ENCODE data around the gene RANBP1. TPM values are rescaled to one million over a fixed set of nuclear protein-coding genes. Genes with fewer than 3 reads are reported as not detected.

The RANBP1 gene
- total RNA-seq, 4 donors from 2014 or later = 135 to 238 (median 176) TPM

DNA sequence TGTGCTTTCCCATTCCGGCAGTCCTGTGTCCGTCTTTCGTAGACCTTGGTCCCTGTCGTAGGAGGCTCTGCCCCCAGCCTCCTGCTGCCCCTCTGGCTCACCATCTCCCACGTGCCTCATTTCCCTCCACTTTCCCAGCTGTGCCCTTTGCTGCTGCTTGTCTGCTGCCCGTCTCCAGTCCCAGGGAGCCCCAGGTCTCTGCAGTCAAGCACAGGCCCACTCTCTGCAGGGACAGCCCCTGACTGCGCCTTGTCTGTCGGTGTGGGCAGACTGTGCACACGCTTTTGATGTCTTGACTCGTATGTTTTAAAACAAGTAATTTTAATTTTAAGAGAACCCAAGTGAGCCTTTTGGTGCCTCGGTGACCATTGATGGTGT is 23.4 kb upstream of the RANBP1 start:
- no peak overlapping the region for H3K4me3 ChIP-seq
- peaks cover 0 to 12% (median 0%) of the 10 kb centered on the region in 4 donors for H3K9me3 ChIP-seq
- 90 to 92% methylated on average over 11 of the region's 11 CpGs for WGBS, 2 donors
- no peak for DNase-seq (ENCODE audit: low spot score in 2 of 2)
- H3K27me3 ChIP-seq = no peaks in the 10 kb centered on the region
- H3K27ac ChIP-seq = no peak overlapping the region
- peaks cover 6 to 100% (median 22%) of the 10 kb centered on the region in 3 donors for H3K36me3 ChIP-seq
- TF ChIP-seq POLR2A (IDR thresholded peaks at IDR 0.05) (no peak), CTCF (IDR thresholded peaks at IDR 0.05) (no peak)
- no peaks in the 10 kb centered on the region for H3K4me1 ChIP-seq

DNA sequence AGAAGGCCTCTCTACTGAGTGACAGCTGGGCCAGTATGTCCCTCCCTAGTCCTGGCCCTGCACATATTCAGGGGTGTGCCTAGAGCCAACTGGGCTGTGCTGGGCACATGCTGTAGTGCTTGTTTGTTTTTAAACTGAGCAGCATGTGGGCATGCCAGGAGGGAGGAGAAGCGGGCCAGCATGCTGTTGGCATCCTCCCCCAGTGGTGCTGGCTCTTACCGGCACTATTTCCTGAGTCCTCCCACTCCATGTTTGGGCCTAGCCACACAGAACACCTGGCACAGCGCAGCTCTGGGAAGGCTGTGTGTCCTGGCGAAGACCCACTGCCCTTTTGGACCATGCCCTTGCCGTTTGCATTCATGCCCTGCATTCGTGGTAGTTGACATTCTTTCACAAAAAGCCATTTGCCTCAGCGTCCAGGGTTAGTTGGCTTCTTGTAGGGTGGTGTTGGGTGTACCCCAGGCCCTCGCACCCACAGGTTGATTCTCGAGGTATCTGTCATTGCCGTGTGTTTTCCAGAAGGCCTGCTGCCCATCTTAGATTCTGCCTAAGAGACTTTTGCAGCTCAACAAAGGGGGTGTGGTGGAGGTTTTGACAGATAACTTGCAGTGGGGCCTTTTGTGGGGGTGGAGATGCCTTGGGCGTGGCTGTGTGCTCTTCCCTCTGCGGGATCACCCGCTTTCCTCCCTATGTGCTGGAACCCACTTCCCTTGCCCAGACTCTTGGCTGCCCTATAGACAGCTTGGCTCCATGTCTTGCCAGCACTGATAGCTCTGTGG is 22.3 kb upstream of the RANBP1 start:
- WGBS, 2 donors = 95 to 97% methylated on average over 12 to 13 of the region's 13 CpGs
- no peak for TF ChIP-seq EP300 (IDR thresholded peaks at IDR 0.05)
- TF ChIP-seq POLR2A (IDR thresholded peaks at IDR 0.05) = no peak
- Histone ChIP-seq H3K4me1 (no peaks in the 10 kb centered on the region), H3K27ac (no peak overlapping the region), H3K36me3 (peaks cover 4 to 100% (median 22%) of the 10 kb centered on the region in 3 donors), H3K4me3 (no peak overlapping the region), H3K27me3 (no peaks in the 10 kb centered on the region), H3K9me3 (peaks cover 0 to 12% (median 0%) of the 10 kb centered on the region in 4 donors)
- DNase-seq (ENCODE audit: low spot score in 2 of 2) = no peak

DNA sequence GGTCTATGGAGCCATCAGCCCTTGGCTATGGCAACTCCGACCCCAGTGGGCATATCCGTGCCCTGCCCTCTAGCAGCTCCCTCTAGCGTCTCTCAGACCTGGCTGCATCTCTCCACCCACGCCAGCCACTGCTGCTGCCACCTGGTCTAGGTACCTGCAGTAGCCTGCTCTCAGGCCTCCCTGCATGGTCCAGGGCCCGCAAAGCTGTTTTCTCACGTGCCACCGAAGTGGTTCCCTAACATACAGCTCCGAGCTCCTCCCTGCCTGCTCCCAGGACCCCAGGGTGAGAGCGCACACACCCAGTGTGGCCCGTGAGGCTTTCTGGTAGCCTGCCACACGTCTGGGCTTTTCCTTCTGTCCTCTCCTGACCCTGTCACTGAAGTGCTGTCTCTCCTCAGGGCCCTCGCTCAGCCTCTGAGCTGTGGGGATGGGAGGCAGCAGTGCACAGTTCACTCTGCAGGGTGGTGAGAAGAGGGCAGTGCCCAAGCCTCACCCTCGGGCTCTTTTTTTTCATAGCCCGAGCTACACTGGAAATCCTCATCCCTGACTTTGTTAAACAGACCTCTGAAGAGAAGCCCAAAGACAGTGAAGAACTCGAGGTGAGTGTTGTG is 21.6 kb upstream of the RANBP1 start:
- Histone ChIP-seq H3K4me3 (no peak overlapping the region), H3K27me3 (no peaks in the 10 kb centered on the region), H3K27ac (no peak overlapping the region), H3K4me1 (no peaks in the 10 kb centered on the region), H3K36me3 (peaks cover 4 to 100% (median 22%) of the 10 kb centered on the region in 3 donors), H3K9me3 (peaks cover 0 to 12% (median 0%) of the 10 kb centered on the region in 4 donors)
- TF ChIP-seq EP300 (IDR thresholded peaks at IDR 0.05) (no peak), POLR2A (IDR thresholded peaks at IDR 0.05) (no peak), CTCF (IDR thresholded peaks at IDR 0.05) (no peak)
- no peak for DNase-seq (ENCODE audit: low spot score in 2 of 2)
- 94% methylated on average over 11 to 15 of the region's 15 CpGs for WGBS, 2 donors

DNA sequence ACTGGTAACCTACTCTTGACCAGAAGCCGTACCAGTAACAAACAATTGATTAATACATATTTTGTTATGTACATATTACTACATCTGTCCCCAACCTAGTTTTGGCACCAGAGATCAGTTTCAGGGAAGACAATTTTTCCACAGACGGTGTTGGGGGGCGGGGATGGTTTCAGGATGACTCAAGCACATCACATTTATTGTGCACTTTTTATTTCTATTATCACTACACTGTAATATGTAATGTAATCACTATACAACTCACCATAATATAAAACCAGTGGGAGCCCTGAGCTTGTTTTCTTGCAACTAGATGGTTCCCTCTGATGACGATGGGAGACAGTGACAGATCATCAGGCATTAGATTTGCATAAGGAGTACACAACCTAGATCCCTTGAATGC is 20.4 kb upstream of the RANBP1 start:
- Histone ChIP-seq H3K36me3 (peaks cover 4 to 100% (median 12%) of the 10 kb centered on the region in 3 donors), H3K27me3 (no peaks in the 10 kb centered on the region), H3K4me1 (no peaks in the 10 kb centered on the region), H3K9me3 (peaks cover 0 to 12% (median 0%) of the 10 kb centered on the region in 4 donors), H3K4me3 (no peak overlapping the region), H3K27ac (no peak overlapping the region)
- TF ChIP-seq EP300 (IDR thresholded peaks at IDR 0.05) (no peak), POLR2A (IDR thresholded peaks at IDR 0.05) (no peak), CTCF (IDR thresholded peaks at IDR 0.05) (no peak)
- WGBS, 2 donors = 95 to 96% methylated on average over 4 of the region's 4 CpGs
- DNase-seq (ENCODE audit: low spot score in 2 of 2) = no peak

DNA sequence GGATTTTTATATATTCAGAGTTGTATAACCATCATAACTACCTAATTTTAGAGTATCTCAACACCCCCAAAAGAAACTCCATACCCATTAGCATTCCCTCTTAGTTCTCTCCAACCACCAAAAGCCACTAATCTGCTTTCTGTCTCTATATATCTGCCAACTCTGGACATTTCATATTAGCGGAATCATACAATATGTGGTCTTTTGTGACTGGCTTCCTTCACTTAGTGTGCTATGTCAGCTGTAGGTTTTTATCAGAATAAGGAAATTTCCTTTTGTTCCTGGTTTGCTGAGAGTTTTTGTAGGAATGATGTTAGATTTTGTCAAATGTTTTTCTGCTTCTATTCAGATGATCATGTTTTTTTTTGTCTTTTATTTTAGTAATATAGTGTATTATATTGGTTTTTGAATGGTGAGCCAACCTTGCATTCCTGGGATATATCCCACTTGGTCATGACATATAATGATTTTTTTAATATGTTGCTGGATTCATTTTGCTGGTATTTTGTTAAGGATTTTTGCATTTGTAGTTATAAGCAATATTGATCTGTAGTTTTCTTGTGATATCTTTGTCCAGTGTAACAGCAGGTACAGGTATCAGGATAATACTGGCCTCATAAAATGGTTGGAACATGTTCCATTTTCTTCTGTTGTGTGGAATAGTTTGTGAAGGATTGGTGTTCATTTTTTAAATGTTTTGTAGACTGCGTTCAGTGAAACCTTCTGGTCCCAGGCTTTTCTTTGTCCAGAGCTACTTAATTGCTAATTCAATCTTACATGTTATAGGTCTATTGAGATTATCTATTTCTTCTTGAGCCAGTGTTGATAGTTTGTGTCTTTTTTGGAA is 19.1 kb upstream of the RANBP1 start:
- no peak for TF ChIP-seq CTCF (IDR thresholded peaks at IDR 0.05)
- TF ChIP-seq POLR2A (IDR thresholded peaks at IDR 0.05) = no peak
- peaks cover 4 to 100% (median 8%) of the 10 kb centered on the region in 3 donors for H3K36me3 ChIP-seq
- WGBS, 2 donors = 95 to 96% methylated on average over 2 of the region's 2 CpGs
- no peaks in the 10 kb centered on the region for H3K4me1 ChIP-seq
- H3K9me3 ChIP-seq = peaks cover 0 to 12% (median 0%) of the 10 kb centered on the region in 4 donors
- no peak overlapping the region for H3K27ac ChIP-seq
- no peak for DNase-seq (ENCODE audit: low spot score in 2 of 2)
- no peak overlapping the region for H3K4me3 ChIP-seq
- no peaks in the 10 kb centered on the region for H3K27me3 ChIP-seq

Measured in tibial nerve (tissue), 4 donors.